ENCODE data around the gene SLC4A11.
A peak's percentile ranks its signal among the peaks of the same experiment; 100 is the strongest.

Gene SLC4A11

GRCh38 chr20:3210346-3210745, 28.6 kb downstream of the SLC4A11 start:
- Histone ChIP-seq H3K36me3 (replicated peaks; ENCODE audit: low read depth, low read length) (peaks cover 14% of the 10 kb centered on the region), H3K4me3 (ENCODE audit: low read length) (peak overlapping the region; percentile 98), H4K20me1 (ENCODE audit: insufficient read depth, low read length) (no peaks in the 10 kb centered on the region), H2AFZ (ENCODE audit: low read depth, low read length) (no peak overlapping the region), H3K9me3 (ENCODE audit: insufficient read depth, low read length) (no peaks in the 10 kb centered on the region), H3K9ac (ENCODE audit: low read length) (peak overlapping the region; percentile 98), H3K4me2 (ENCODE audit: low read length) (peak overlapping the region; percentile 91), H3K4me1 (ENCODE audit: low read length) (peaks cover 13% of the 10 kb centered on the region), H3K27ac (ENCODE audit: low read length) (no peak overlapping the region), H3K27me3 (ENCODE audit: low read depth, low read length) (no peaks in the 10 kb centered on the region), H3K79me2 (ENCODE audit: low read length) (peaks cover 56% of the 10 kb centered on the region)
- no peak for TF ChIP-seq CTCF (IDR thresholded peaks at IDR 0.05; ENCODE audit: low read depth, low read length)
- no peak for TF ChIP-seq EZH2phosphoT487 (IDR thresholded peaks at IDR 0.05; ENCODE audit: low read depth)

GRCh38 chr20:3209946-3210317, 29.1 kb downstream of the SLC4A11 start:
- Histone ChIP-seq H3K27me3 (ENCODE audit: low read depth, low read length) (no peaks in the 10 kb centered on the region), H3K4me1 (ENCODE audit: low read length) (peaks cover 13% of the 10 kb centered on the region), H3K9me3 (ENCODE audit: insufficient read depth, low read length) (no peaks in the 10 kb centered on the region), H2AFZ (ENCODE audit: low read depth, low read length) (peak overlapping the region; percentile 78; the same call in 1 of the 2 replicates), H3K9ac (ENCODE audit: low read length) (peak overlapping the region; percentile 98), H3K79me2 (ENCODE audit: low read length) (peaks cover 56% of the 10 kb centered on the region), H3K4me3 (ENCODE audit: low read length) (peak overlapping the region; percentile 98), H3K27ac (ENCODE audit: low read length) (peak overlapping the region; percentile 71), H3K4me2 (ENCODE audit: low read length) (peak overlapping the region; percentile 91), H4K20me1 (ENCODE audit: insufficient read depth, low read length) (no peaks in the 10 kb centered on the region), H3K36me3 (replicated peaks; ENCODE audit: low read depth, low read length) (peaks cover 13% of the 10 kb centered on the region)
- TF ChIP-seq EZH2phosphoT487 (IDR thresholded peaks at IDR 0.05; ENCODE audit: low read depth) (no peak), CTCF (IDR thresholded peaks at IDR 0.05; ENCODE audit: low read depth, low read length) (no peak)

GRCh38 chr20:3209257-3209945, 29.6 kb downstream of the SLC4A11 start, which contains the start of gene ITPA:
Gene ITPA (plus strand): TSS chr20:3209498. CDS start chr20:3209552, 54 bp downstream.
- Histone ChIP-seq H3K9ac (ENCODE audit: low read length) (peak within 1 kb of the TSS; percentile 98), H3K4me3 (ENCODE audit: low read length) (peak within 1 kb of the TSS; percentile 98), H3K9me3 (ENCODE audit: insufficient read depth, low read length) (no peaks in the 10 kb centered on the region), H3K79me2 (ENCODE audit: low read length) (peaks cover 56% of the 10 kb centered on the region), H3K27me3 (ENCODE audit: low read depth, low read length) (no peaks in the 10 kb centered on the region), H3K27ac (ENCODE audit: low read length) (peak within 1 kb of the TSS; percentile 71), H3K4me1 (ENCODE audit: low read length) (peaks cover 13% of the 10 kb centered on the region), H3K36me3 (replicated peaks; ENCODE audit: low read depth, low read length) (peaks cover 12% of the 10 kb centered on the region), H4K20me1 (ENCODE audit: insufficient read depth, low read length) (no peaks in the 10 kb centered on the region), H3K4me2 (ENCODE audit: low read length) (peak within 1 kb of the TSS; percentile 91), H2AFZ (ENCODE audit: low read depth, low read length) (peak within 1 kb of the TSS; percentile 78)
- TF ChIP-seq EZH2phosphoT487 (IDR thresholded peaks at IDR 0.05; ENCODE audit: low read depth) (no peak), CTCF (IDR thresholded peaks at IDR 0.05; ENCODE audit: low read depth, low read length) (no peak)

- H3K4me2 ChIP-seq (ENCODE audit: low read length) = peak overlapping the region; percentile 91
- peaks cover 13% of the 10 kb centered on the region for H3K4me1 ChIP-seq (ENCODE audit: low read length)
- H3K27ac ChIP-seq (ENCODE audit: low read length) = peak overlapping the region; percentile 71
- H4K20me1 ChIP-seq (ENCODE audit: insufficient read depth, low read length) = no peaks in the 10 kb centered on the region
- H2AFZ ChIP-seq (ENCODE audit: low read depth, low read length) = peak overlapping the region; percentile 78
- peaks cover 62% of the 10 kb centered on the region for H3K79me2 ChIP-seq (ENCODE audit: low read length)
- peaks cover 8% of the 10 kb centered on the region for H3K36me3 ChIP-seq (replicated peaks; ENCODE audit: low read depth, low read length)
- no peaks in the 10 kb centered on the region for H3K9me3 ChIP-seq (ENCODE audit: insufficient read depth, low read length)
- H3K4me3 ChIP-seq (ENCODE audit: low read length) = peak overlapping the region; percentile 98
- TF ChIP-seq CTCF (IDR thresholded peaks at IDR 0.05; ENCODE audit: low read depth, low read length) = no peak
- TF ChIP-seq EZH2phosphoT487 (IDR thresholded peaks at IDR 0.05; ENCODE audit: low read depth) = no peak
- peak overlapping the region; percentile 98 for H3K9ac ChIP-seq (ENCODE audit: low read length)
- H3K27me3 ChIP-seq (ENCODE audit: low read depth, low read length) = no peaks in the 10 kb centered on the region
Measured at GRCh38 chr20:3208786-3209256, 30.2 kb downstream of the SLC4A11 start.
